ENCODE measurements around the gene MEAK7. TPM values are rescaled to one million over a fixed set of nuclear protein-coding genes. Genes with fewer than 3 reads are reported as not detected.
"Not testable (repeated sequence)": the region's sequence is repeated elsewhere in the genome, so short reads cannot be mapped to it uniquely, and the experiment has no call there.

Gene MEAK7
- total and polyA plus RNA-seq, 2 donors (not counting 1 experiment from before 2014, with no cell fraction given), result 17.3 to 23.4 TPM

DNA sequence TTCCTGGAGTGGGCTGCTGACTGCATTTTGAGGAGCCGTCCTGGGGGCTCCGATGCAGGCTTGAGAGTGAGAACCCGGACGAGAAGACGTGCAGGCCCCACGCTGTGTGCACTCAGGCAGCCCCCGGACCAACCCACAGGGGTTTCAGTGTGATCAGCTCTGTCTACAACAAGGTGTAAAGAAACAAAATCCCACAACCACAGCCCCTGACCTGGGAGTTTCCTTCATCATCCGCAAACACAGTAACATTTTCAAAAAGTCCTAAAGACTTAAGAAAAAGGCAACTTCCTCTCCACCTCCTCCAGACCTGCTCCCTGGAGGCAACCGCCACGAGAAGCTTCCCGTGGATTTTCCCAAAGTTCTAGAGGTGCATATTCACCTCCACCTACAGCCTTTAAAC, 15.4 kb upstream of the MEAK7 start:
- H3K4me3 ChIP-seq (replicated peaks in 1 of 4; ENCODE audit: control extremely low read depth in 1 of 4, insufficient read depth in 1 of 4, low read depth in 3 of 4, low read length in 4 of 4), result no peak overlapping the region
- TF ChIP-seq EZH2 (IDR thresholded peaks at IDR 0.05; ENCODE audit: low read length, missing control alignments), result no peak
- TF ChIP-seq, protein P1, sequence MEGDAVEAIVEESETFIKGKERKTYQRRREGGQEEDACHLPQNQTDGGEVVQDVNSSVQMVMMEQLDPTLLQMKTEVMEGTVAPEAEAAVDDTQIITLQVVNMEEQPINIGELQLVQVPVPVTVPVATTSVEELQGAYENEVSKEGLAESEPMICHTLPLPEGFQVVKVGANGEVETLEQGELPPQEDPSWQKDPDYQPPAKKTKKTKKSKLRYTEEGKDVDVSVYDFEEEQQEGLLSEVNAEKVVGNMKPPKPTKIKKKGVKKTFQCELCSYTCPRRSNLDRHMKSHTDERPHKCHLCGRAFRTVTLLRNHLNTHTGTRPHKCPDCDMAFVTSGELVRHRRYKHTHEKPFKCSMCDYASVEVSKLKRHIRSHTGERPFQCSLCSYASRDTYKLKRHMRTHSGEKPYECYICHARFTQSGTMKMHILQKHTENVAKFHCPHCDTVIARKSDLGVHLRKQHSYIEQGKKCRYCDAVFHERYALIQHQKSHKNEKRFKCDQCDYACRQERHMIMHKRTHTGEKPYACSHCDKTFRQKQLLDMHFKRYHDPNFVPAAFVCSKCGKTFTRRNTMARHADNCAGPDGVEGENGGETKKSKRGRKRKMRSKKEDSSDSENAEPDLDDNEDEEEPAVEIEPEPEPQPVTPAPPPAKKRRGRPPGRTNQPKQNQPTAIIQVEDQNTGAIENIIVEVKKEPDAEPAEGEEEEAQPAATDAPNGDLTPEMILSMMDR (conservative IDR thresholded peaks at IDR 0.05 in 1 of 2, IDR thresholded peaks at IDR 0.05 in 1 of 2; ENCODE audit: low read depth in 1 of 2, low read length in 2 of 2), result no peak
- no peak overlapping the region for H3K9ac ChIP-seq (ENCODE audit: insufficient read depth, low read length)
- no peaks in the 10 kb centered on the region for H3K36me3 ChIP-seq (ENCODE audit: control insufficient read depth, insufficient read depth, low read length)
- no peaks in the 10 kb centered on the region for H4K20me1 ChIP-seq (ENCODE audit: control insufficient read depth, extremely low read depth, insufficient read depth, low read length)
- no peak overlapping the region for H3K4me2 ChIP-seq (ENCODE audit: extremely low read depth, insufficient read depth, low read length)
- DNase-seq (ENCODE audit: low read depth in 2 of 2), result no peak
- H3K4me1 ChIP-seq (ENCODE audit: control insufficient read depth, extremely low read depth, insufficient read depth, low read length), result peaks cover 4% of the 10 kb centered on the region
- no peak overlapping the region for H2AFZ ChIP-seq (ENCODE audit: low read length)
- no peaks in the 10 kb centered on the region for H3K27me3 ChIP-seq (ENCODE audit: control insufficient read depth, insufficient read depth, low read length)
- no peak overlapping the region for H3K27ac ChIP-seq (ENCODE audit: insufficient read depth, low read length)
- H3K9me3 ChIP-seq (ENCODE audit: control insufficient read depth, insufficient read depth, low read depth, low read length), result no peaks in the 10 kb centered on the region
- H3K79me2 ChIP-seq (ENCODE audit: control insufficient read depth, insufficient read depth, low read length), result no peaks in the 10 kb centered on the region

DNA sequence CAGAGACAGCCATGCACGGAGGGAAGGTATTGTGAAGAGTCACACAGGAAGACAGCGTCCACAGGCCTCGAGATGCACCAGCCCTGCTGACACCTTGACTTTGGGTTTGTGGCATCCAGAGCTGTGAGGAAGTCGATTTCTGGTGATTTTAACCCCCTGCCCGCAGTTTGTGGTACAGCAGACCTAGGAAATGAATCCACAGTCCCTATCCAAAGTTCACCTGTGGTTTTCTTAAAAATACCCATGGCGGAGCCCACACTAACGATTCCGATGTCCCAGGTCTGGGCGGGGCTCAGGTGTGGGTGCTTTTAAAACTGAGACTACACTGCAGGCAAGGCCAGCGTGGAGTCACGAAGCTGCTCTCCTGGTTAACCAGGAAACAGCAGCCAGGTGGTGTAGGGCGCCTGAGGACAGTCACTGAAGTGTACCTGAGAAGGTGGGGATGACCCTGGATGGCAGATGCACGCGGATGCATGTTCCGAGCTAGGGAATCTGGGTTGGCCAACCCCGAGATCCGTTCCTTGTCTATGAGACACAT, 14.4 kb upstream of the MEAK7 start:
- H3K9me3 ChIP-seq (ENCODE audit: control insufficient read depth, insufficient read depth, low read depth, low read length), result no peaks in the 10 kb centered on the region

DNA sequence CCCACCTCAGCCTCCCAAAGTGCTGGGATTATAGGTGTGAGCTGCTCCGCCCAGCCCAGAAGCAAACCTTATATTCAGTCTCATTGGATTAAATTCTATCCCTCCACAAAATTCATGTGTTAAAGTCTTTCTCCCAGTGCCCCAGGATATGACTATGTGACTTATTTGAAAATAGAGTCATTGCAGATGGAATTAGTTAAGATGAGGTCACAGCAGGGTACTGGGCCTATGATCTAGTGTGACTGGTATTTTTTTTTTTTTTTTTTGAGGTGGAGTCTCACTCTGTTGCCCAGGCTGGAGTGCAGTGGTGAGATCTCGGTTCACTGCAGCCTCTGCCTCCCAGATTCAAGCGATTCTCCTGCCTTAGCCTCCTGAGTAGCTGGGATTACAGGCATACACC, 13.8 kb upstream of the MEAK7 start:
- H3K4me3 ChIP-seq (replicated peaks in 1 of 4; ENCODE audit: control extremely low read depth in 1 of 4, insufficient read depth in 1 of 4, low read depth in 3 of 4, low read length in 4 of 4); H4K20me1 ChIP-seq (ENCODE audit: control insufficient read depth, extremely low read depth, insufficient read depth, low read length); H3K4me1 ChIP-seq (ENCODE audit: control insufficient read depth, extremely low read depth, insufficient read depth, low read length); H3K79me2 ChIP-seq (ENCODE audit: control insufficient read depth, insufficient read depth, low read length); H3K27me3 ChIP-seq (ENCODE audit: control insufficient read depth, insufficient read depth, low read length); H3K9ac ChIP-seq (ENCODE audit: insufficient read depth, low read length); H3K36me3 ChIP-seq (ENCODE audit: control insufficient read depth, insufficient read depth, low read length); H2AFZ ChIP-seq (ENCODE audit: low read length); H3K4me2 ChIP-seq (ENCODE audit: extremely low read depth, insufficient read depth, low read length); H3K9me3 ChIP-seq (ENCODE audit: control insufficient read depth, insufficient read depth, low read depth, low read length): not testable (repeated sequence)
- peak; percentile 49 to 74 for DNase-seq (ENCODE audit: low read depth in 2 of 2)
- peak overlapping the region; percentile 69 for H3K27ac ChIP-seq (ENCODE audit: insufficient read depth, low read length)

More for the DNA sequence above, 14.4 kb upstream of the MEAK7 start:
- H3K9ac ChIP-seq (ENCODE audit: insufficient read depth, low read length), result no peak overlapping the region
- H3K4me3 ChIP-seq (replicated peaks in 1 of 4; ENCODE audit: control extremely low read depth in 1 of 4, insufficient read depth in 1 of 4, low read depth in 3 of 4, low read length in 4 of 4), result no peak overlapping the region
- no peaks in the 10 kb centered on the region for H3K36me3 ChIP-seq (ENCODE audit: control insufficient read depth, insufficient read depth, low read length)
- no peaks in the 10 kb centered on the region for H3K79me2 ChIP-seq (ENCODE audit: control insufficient read depth, insufficient read depth, low read length)
- peaks cover 4% of the 10 kb centered on the region for H3K4me1 ChIP-seq (ENCODE audit: control insufficient read depth, extremely low read depth, insufficient read depth, low read length)
- TF ChIP-seq EZH2 (IDR thresholded peaks at IDR 0.05; ENCODE audit: low read length, missing control alignments), result no peak
- TF ChIP-seq, protein P1 (conservative IDR thresholded peaks at IDR 0.05 in 1 of 2, IDR thresholded peaks at IDR 0.05 in 1 of 2; ENCODE audit: low read depth in 1 of 2, low read length in 2 of 2), result no peak
- no peak overlapping the region for H2AFZ ChIP-seq (ENCODE audit: low read length)
- DNase-seq (ENCODE audit: low read depth in 2 of 2), result no peak
- H4K20me1 ChIP-seq (ENCODE audit: control insufficient read depth, extremely low read depth, insufficient read depth, low read length), result no peaks in the 10 kb centered on the region
- H3K27me3 ChIP-seq (ENCODE audit: control insufficient read depth, insufficient read depth, low read length), result no peaks in the 10 kb centered on the region
- H3K4me2 ChIP-seq (ENCODE audit: extremely low read depth, insufficient read depth, low read length), result no peak overlapping the region
- no peak overlapping the region for H3K27ac ChIP-seq (ENCODE audit: insufficient read depth, low read length)

All from fibroblast of lung (primary cell).